Activated T-cell treated with anti-CD3 and anti-CD28 coated beads for 1 hour (primary cell): ENCODE results near the gene L3MBTL4.
"Not testable (repeated sequence)": the region's sequence is repeated elsewhere in the genome, so short reads cannot be mapped to it uniquely, and the experiment has no call there.

Source experiments
- DNase-seq: peaks from one replicate; pipeline ENCODE4 v3.0.0-alpha.2; 2020; ENCODE audit warnings: low read depth

Gene L3MBTL4

DNA sequence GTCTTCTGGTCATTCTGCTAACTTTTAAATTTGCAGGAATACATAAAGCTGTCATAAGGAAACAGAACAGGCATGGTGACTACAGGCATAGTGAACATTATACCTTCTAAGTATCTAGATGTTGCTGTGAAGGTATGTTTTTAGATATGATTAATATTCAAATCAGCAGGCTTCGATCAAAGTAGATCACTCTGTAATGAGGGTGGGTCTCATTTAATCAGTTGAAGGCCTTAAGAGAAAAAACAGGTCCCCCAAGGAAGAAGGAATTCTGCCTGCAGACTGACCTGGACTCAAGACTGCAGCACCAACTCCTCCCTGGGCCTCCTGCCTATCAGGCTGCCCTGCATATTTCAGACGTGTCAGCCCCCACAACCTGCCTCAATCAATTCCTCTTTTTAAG, 104.0 kb downstream of the L3MBTL4 start:
- DNase-seq = no peak

DNA sequence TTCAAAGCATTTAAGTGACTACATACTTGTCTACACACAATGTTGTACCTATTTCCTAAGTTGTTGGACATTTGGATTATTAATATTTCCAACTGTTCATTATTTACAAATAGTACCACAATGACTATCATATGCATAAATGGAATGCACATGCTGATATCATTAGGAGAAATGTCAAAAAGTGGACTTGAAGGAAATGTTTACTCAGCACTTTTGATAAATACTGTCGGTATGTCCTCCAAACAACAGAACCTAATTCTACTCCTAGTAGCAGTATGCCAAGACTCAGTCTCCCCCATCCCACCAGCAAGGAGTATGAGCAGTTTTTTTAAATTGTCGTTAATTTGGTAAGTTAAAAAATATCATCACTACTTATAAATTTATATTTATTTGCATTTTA, 116.8 kb downstream of the L3MBTL4 start:
- no peak for DNase-seq

DNA sequence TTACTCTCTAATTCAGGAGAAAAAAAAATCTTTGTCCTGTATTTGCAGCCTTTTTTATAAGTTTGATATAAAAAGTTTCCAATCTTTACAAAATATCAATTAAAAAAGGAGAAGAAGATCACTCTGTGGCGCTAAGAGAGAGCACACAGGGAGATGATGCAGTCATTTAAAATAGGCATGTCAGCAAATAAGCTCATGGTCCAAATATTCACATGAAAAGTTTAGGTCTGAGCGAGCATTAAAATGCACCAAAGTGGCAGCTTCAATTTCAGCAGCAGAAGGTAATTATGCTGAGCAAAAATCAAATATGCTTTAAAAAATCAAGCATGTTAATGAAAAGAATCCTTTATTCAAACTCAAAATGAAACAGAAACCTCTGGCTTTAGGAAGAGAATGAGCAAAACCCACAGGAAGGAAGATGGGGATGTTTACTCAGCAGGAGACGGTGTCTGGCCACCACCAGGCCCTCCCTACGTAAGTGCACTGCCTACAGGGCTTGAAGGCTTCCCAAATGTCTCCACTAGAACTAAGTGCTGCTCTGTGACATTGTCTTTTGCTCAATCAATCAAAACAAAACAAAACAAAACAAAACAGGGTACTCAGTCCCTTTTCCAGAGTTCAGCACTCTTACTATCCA, 120.4 kb downstream of the L3MBTL4 start:
- DNase-seq = no peak

DNA sequence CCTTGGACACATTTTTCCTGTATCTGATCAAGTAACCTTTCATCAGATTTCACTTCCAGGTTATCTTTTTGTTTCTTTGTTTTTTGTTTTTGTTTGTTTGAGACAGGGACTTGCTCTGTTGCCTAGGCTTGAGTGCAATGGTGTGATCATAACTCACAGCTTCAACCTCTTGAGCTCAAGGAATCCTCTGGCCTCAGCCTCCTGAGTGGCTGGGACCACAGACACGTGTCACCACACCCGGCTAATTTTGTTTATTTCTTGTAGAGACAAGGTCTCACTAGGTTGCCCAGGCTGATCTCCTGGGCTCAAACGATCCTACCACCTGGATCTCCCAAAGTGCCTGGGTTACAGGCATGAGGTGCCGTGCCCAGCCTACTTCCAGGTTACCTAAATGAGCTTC, 124.9 kb downstream of the L3MBTL4 start:
- DNase-seq = no peak

DNA sequence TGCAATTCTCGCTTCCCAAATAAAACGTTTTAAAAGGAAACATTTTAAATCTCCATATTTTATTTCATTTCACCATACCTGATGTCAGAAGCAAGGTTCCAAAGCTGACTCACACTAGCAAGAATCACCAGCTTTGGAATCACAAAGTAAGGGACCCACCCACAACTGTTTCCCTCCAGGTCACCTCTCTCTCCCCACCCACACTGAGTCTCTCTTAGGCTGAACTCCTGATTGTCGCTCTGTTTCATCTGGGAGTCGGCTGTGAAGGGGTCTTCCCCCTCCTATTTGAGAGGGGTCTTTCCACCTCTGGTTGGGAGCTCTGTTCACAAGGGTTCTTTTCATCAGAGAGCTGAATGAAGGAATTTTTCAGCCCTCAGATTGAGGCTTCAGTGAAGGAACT, 128.1 kb downstream of the L3MBTL4 start:
- DNase-seq = no peak

DNA sequence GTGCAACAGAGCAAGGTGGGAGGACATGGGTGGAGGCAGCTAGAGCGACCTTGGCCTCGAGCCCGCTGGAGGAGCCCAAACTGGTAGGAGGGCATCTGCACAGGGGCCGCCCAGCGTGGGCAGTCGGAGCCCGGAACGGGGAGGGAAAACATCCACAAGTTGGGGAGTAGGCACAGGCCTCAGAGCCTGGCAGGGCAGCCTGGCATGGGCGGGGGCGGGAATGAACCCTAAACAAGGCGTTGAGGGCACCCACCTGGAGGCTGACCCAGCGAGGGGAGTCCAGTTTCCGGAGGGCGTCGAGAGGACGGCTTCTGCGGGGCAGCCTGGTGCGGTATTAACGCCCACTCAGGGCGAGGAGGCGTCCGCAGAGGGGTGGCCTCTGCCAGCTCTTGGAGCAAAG, 129.9 kb downstream of the L3MBTL4 start:
- no peak for DNase-seq

DNA sequence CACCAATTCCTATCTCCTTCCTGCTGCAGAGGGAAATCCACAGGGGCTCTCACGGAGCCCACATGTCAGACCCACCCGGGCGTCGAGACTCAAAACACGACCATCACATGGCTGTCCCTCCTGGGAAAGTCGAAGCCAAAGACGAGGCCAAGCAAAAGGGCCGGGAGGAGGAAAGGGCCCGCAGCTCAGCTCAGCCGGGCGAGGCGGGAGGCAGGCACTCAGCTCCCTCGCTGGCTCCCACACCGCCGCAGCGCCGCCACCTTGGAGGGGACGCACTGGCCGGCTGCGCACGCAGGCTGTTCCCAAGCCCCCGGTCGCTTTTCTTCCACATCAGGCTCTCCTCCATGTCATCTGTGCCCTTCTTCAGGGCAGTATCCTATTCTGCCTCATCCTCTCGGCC, 130.4 kb downstream of the L3MBTL4 start:
- DNase-seq = no peak

DNA sequence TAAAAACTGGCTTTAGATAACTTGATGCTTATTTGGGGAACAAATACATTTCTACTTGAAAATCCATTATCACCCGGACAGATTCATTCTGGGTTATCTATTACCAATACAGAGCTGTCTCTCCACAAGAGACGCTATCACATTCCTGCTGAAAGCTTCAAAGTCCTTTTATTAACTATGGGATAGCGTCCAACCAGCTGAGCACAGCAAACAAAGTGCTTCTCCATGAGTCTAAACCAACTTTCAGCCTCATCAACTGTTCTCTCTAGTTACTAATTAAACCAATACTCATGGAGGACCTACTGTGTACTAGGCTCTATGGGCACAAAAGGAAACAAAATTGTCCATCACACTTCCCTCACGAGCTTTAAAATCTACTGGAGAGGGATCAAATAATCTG, 132.8 kb downstream of the L3MBTL4 start:
- DNase-seq = no peak

DNA sequence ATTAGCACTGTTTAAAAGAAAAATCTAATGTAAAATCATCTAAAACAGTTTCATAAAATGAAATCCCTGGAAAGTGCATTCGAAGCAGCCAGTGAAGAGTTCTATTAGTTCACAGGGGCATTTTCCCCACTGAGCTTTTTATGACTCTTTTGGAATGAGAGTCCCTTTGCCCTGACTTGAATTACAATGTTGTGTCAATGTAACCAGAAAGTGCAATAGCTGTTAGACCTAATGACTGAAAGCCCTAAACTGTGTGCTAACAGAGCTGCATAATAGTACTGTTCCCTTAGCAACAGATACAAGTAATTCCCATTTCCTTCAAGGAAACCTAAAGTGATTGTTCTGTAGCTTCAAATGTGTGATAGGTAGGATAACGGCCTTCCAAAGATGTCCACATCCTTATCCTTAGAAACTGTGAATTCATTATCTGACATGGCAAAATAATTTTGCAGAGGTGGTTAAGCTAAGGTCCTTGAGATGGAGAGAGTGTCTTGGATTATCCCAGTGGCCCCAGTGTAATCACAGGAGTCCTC, 134.4 kb downstream of the L3MBTL4 start:
- no peak for DNase-seq

DNA sequence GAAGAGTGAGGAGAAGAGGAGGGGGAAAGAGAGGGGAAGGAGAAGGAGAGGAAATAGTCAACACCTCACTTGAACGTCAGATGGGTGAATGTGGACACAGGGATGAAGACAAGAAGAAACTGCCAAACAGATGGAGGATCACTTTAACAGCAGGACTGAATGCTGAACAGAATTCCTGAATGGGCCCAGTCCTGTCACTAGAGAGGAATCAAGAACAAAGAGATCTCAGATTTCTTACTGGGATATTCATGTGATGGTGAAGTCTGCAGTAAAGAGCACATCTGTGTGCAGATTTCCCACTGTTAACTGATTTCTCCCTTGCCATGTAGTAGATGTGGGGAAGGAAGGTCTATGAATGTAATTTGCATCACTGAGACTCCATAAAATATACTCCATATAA, 135.4 kb downstream of the L3MBTL4 start:
- no peak for DNase-seq

DNA sequence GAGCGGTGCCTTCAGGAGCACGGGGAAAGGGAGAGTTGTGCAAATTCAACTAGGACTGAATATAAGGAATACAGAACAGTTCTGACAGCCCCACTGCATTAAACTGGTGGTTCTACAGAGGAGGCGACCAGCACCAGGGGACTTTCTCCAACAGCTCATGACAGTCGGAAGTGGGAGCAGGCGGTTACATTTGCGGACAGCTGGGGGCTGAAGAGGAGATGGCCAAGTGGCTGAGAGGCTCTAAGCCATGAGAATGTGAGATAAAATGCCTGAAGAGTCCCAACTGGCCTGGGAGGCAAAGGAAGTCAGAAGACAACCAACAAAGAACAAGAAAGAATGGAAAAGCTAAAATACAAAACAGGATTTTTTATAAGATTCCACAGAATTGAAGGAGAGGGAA, 141.3 kb downstream of the L3MBTL4 start:
- DNase-seq = no peak

DNA sequence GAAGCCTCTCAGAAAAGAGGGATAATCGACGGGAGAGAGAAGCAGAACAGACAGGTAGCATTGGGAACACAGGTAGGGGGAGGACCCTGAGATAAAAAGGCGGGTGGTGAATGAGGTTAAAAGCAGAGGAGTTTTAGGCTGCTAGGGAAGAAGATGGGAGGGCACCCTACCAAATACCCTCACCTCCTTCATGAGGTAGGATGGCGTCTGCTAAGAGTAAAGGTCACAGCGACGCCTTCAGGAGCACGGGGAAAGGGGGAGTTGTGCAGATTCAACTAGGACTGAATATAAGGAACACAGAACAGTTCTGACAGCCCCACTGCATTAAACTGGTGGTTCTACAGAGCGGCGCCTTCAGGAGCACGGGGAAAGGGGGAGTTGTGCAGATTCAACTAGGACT, 142.6 kb downstream of the L3MBTL4 start:
- not testable (repeated sequence) for DNase-seq

DNA sequence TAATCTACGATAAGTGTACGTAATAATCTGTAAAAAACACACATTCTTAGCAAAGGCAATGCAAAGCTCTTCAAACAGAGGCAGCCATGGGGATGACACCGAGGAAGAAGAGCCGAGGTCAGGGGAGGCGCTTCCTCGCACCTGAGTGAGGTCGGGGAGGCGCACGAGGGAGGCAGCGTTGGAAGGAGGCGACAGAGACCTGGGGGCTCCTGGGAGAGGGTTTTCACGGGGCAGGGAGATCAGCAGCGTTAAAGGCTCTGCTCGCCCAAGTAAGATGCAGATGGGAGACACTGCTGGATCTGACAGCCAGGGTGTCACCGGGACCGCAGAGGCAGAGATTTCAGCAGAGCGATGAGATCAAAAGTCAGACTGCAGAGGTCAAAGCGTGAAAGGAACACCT, 143.1 kb downstream of the L3MBTL4 start:
- DNase-seq = no peak

DNA sequence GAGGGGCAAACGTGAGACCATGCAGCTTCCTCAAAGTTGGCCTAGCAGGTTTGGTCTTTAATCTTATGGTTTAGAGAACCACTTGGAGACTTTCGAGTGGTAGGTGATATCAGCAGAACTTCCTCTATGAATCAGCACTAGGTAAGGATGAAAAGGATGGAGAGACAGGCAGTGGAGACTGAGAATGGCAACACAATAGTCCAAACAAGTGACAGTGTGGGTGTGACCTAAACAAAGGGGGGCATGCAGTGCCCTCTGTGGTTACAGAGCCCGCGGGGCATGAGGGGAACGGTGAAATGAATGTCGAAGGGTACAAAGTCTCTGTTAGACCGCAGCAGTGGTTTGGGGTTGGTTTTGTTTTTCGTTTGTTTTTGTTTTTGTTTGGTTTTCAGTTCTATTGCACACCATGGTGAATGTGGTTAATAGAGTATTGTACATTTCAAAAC, 143.9 kb downstream of the L3MBTL4 start:
- no peak for DNase-seq

DNA sequence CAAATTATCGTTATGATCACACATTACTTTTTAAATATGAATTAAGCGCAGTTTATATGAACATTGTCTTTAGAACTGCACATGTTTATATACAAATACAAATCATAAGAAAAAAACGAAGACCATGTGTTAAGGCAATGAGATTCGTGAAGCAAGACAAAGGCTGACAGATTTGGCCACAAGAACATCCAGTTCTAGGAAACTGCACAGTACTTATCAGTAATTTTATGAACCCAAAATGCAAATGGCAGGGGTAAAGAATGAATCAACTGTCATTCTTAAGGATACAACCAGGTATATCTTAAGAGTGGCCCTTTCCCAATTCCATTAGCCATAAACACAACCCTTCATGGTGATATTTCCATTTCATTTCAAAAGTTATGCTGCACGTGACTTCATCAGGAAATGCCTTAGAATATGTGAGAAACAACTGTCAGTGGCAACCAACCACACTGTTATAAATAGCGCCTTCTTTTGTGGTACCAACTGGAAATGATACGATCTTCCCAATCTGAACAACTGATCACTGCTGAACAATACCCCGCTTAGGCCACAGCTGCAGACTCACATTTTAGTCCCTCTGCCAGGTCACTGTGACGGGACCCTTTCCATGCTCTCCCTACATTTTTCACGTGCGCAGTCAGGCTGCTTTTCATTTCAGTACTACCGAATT, 144.9 kb downstream of the L3MBTL4 start:
- DNase-seq = no peak

DNA sequence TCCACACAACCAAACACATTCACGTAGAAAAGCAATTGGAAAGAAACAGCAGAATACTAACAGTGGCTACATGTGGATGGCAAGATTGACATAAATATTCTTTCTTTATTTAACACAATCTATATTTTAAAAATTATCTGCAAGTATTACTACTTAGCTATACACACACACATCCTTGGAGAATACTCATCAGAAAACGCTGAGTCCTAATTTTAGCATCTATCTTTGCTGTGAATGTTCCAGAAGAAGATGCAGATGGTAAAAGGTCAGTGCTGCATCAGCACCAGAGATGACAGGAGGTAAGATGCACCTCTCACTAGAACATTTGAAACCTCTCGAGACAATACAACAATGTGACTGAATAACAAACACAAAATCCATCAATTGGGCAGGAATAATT, 148.5 kb downstream of the L3MBTL4 start:
- no peak for DNase-seq

DNA sequence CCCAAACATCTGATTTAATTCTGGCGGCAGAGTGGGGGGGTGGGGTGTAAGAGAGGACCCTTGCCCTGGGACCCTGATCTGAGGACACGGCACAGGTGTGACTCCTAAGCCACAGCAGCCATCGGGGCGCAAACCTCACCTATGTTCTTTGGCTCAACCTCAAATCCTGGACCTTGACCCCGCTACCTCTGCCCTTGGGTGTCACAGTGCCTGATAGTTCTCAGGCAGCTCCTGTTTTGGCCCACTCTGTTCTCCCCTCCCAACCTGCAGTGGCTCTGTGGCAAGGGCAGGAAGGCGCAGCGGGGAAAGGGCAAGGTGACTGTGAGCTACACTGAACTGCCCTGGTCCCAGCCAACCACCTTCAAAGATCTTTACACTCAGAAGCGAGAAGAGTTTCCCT, 152.8 kb downstream of the L3MBTL4 start:
- no peak for DNase-seq

DNA sequence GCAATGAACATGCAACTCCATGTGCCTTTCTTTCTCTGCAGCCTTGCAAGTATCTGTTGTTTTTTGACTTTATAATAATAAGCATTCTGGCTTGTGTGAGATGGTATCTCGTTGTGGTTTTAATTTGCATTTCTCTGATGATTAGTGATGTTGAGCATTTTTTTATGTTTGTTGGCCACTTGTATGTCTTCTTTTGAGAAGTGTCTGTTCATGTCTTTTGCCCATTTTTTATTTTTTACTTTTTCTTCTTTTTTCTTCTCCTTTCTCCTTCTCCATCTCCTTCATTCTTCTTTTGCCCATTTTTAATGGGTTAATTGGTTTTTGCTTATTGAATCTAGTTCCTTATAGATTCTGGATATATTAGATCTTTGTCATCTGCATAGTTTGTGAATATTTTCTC, 155.4 kb downstream of the L3MBTL4 start:
- not testable (repeated sequence) for DNase-seq

DNA sequence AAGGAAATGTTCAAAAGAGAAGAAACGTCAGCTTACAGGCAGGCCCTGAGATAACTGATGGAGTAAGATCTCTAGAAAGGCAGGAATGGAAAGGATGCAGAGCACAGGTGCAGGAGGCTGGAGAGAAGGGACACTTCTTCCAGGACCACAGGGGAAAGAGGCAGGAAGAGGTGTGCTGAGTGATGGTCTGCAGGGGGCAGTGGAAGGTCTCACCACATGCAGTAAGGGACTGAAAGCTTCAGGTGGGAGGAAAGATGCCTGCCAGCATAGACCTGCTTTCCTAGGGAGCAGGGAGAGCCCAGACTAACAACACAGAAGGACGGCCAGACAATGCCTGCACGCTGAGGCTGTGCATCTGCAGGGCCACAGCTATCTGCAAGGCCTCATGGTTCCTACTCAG, 156.8 kb downstream of the L3MBTL4 start:
- no peak for DNase-seq

DNA sequence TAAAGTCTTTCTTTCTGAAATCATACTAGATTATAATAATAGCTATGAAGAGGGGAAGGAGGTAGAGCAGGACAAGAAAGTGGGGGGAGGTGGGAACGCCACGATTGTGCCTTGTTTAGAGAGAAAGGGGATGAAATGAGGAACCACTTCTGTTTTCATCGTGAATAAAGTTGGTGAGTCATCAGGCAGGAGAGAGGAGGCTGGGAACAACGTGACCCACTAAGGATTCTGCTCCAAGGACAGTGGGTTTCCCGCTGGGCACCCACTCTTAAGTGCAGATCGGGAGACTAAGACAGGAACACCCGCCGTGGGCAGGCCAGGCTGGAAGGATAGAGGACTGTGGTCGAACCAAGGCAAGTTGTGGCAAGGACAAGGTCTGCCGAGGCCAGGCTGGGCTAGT, 158.2 kb downstream of the L3MBTL4 start:
- no peak for DNase-seq

DNA sequence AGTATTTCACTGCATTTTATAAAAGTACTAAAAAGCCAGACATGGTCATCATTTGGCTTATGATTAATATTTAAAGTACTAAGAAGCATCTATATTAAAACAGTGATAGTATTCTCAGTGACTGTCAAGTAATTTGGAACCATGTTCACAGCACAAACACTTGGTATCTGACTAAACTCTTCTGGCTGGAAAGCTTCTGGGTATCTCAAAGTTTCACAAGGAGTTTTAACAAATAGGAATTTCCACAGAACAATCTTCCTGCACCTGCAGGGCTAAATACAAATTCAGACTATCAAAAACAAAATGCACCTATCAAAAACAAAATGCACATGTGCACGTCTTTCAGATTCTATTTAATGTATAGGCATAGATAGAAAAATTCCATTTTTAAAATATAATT, 158.8 kb downstream of the L3MBTL4 start:
- DNase-seq = no peak

DNA sequence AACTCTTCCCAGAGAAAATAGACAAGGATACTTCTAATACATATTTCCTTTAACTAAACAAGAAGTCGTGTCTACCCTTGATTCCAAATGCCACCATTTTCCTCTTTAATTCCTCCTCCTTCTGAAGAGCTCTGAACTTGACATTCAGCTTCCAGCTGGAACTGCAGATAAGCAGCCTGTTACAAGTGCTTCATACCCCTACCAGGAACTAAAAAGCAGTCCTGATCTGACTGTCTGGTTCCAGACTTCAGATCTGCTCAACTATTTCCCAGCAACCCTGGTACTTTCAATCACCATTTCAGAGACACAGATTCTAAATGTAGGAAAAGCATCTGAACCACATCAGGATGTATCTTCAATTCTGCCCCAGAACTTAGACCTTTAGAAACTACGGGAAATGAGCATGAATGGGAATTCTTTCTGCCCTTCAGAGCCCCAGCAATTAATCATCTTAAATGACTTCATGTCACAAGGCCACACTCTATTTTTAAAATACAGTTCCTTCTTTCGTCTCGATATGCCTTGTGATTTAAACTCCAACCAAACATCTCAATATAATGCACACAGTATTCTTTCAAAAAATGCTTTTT, 159.5 kb downstream of the L3MBTL4 start:
- no peak for DNase-seq

DNA sequence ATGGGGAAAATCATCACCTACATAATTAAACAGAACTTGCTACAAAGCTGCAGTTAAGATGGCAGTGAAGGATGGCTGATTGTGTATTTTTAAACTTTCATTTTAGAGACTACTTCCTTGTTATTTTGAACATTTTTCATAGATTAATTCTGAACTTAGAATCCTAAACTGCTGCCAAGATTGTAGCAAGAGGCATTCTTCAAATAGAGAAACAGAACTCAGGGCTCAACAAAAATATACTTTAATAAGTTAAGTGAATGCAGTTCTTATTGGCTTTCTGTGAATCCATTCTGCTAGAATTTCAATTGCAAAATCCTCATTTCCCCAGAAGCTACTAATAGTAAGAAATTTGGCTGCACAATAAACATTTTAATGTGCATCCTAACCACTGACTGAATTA, 160.3 kb downstream of the L3MBTL4 start:
- DNase-seq = no peak

DNA sequence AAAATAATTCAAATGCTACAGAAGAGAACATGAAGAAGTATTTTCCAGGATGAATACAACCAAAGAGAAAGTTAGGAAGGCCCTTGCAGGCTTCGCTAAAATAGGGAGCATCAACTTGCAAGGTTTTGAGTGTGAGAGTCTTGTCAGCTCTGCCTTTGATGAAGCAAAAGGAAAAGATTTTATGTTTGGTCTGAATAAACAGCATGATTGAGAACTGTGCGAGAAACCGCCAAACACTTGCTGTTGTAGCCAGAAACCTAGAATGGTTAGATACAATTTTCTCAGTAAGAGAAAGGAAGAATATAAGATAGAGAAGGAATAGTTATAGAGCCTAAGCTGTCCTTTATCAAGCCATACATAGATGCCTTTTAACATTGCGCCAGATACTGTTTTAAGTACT, 163.6 kb downstream of the L3MBTL4 start:
- no peak for DNase-seq
